Dendritic cell treated with granulocyte-macrophage colony-stimulating factor and Interleukin-4, amounts not matched to agents 40 ng/mL and 50 ng/mL, for 4 days (primary cell): Measurements from ENCODE around the gene LMO2.
A peak's percentile ranks its signal among the peaks of the same experiment; 100 is the strongest.

Source experiments
- H3K27ac Mint-ChIP-seq: one replicate; pipeline ENCODE4 v1.8.0; 2022; ENCODE audit warnings: mild to moderate bottlenecking, mixed read lengths
- H3K27me3 Mint-ChIP-seq: one replicate; pipeline ENCODE4 v1.8.0; 2022; ENCODE audit warnings: mild to moderate bottlenecking, mixed read lengths
- H3K36me3 Mint-ChIP-seq: one replicate; pipeline ENCODE4 v1.8.0; 2022; ENCODE audit warnings: low read depth, mixed read lengths
- H3K4me1 Mint-ChIP-seq: one replicate; pipeline ENCODE4 v1.8.0; 2022; ENCODE audit warnings: low read depth, mixed read lengths
- H3K4me3 Mint-ChIP-seq: one replicate; pipeline ENCODE4 v1.8.0; 2022; ENCODE audit warnings: mild to moderate bottlenecking, moderate library complexity, mixed read lengths
- H3K9me3 Mint-ChIP-seq: one replicate; pipeline ENCODE4 v1.8.0; 2022; ENCODE audit warnings: mixed read lengths
- intact Hi-C: fragments of 100-400 bp; cut with micrococcal nuclease; formaldehyde crosslinking; loops from one replicate; pipeline ENCODE4 v1.15.0; 2022

Gene LMO2

GRCh38 chr11:33909150-33909549 lies 17.3 kb upstream of the LMO2 start:
- Mint-ChIP-seq H3K4me3 (no peak overlapping the region), H3K36me3 (no peaks in the 10 kb centered on the region), H3K9me3 (peaks cover 12% of the 10 kb centered on the region), H3K4me1 (peaks cover 63% of the 10 kb centered on the region), H3K27me3 (no peaks in the 10 kb centered on the region), H3K27ac (no peak overlapping the region)
- intact Hi-C loops = no loop called here

- Mint-ChIP-seq H3K27ac (peak overlapping the region; percentile 72), H3K4me1 (peaks cover 61% of the 10 kb centered on the region), H3K27me3 (no peaks in the 10 kb centered on the region), H3K36me3 (no peaks in the 10 kb centered on the region), H3K9me3 (peaks cover 6% of the 10 kb centered on the region), H3K4me3 (peak overlapping the region; percentile 32)
- intact Hi-C loops = no loop called here
These were observed 15.5 kb upstream of the LMO2 start for GRCh38 chr11:33907421-33907820.

- H3K9me3 Mint-ChIP-seq = peaks cover 6% of the 10 kb centered on the region
- no peaks in the 10 kb centered on the region for H3K27me3 Mint-ChIP-seq
- H3K4me1 Mint-ChIP-seq = peaks cover 53% of the 10 kb centered on the region
- no peak overlapping the region for H3K4me3 Mint-ChIP-seq
- peak overlapping the region; percentile 72 for H3K27ac Mint-ChIP-seq
- intact Hi-C loops = no loop called here
- no peaks in the 10 kb centered on the region for H3K36me3 Mint-ChIP-seq
These were observed 14.8 kb upstream of the LMO2 start for GRCh38 chr11:33906484-33907186.

- Mint-ChIP-seq H3K27me3 (no peaks in the 10 kb centered on the region), H3K4me3 (no peak overlapping the region), H3K4me1 (peaks cover 46% of the 10 kb centered on the region), H3K27ac (no peak overlapping the region), H3K36me3 (no peaks in the 10 kb centered on the region), H3K9me3 (peaks cover 6% of the 10 kb centered on the region)
- intact Hi-C loops = no loop called here
These were observed 12.2 kb upstream of the LMO2 start for GRCh38 chr11:33904102-33904501.

- no peaks in the 10 kb centered on the region for H3K27me3 Mint-ChIP-seq
- H3K36me3 Mint-ChIP-seq = no peaks in the 10 kb centered on the region
- H3K27ac Mint-ChIP-seq = peak overlapping the region; percentile 38
- peaks cover 45% of the 10 kb centered on the region for H3K4me1 Mint-ChIP-seq
- H3K9me3 Mint-ChIP-seq = no peaks in the 10 kb centered on the region
- no peak overlapping the region for H3K4me3 Mint-ChIP-seq
- intact Hi-C loops = no loop called here
These were observed 8.4 kb upstream of the LMO2 start for GRCh38 chr11:33900159-33900840.

GRCh38 chr11:33899400-33900037 lies 7.6 kb upstream of the LMO2 start:
- peak overlapping the region; percentile 38 for H3K27ac Mint-ChIP-seq
- peaks cover 53% of the 10 kb centered on the region for H3K4me1 Mint-ChIP-seq
- no peak overlapping the region for H3K4me3 Mint-ChIP-seq
- H3K36me3 Mint-ChIP-seq = no peaks in the 10 kb centered on the region
- no peaks in the 10 kb centered on the region for H3K9me3 Mint-ChIP-seq
- intact Hi-C loops = loop anchor here (5.0 kb wide), 1 partner anchor 33 kb away; no protein-coding TSS in a partner anchor
- no peaks in the 10 kb centered on the region for H3K27me3 Mint-ChIP-seq

- Mint-ChIP-seq H3K27ac (no peak overlapping the region), H3K4me3 (no peak overlapping the region), H3K36me3 (no peaks in the 10 kb centered on the region), H3K27me3 (no peaks in the 10 kb centered on the region), H3K9me3 (no peaks in the 10 kb centered on the region), H3K4me1 (peaks cover 55% of the 10 kb centered on the region)
- intact Hi-C loops = loop anchor here (5.0 kb wide), 1 partner anchor 33 kb away; no protein-coding TSS in a partner anchor
These were observed 7.1 kb upstream of the LMO2 start for GRCh38 chr11:33898957-33899356.

GRCh38 chr11:33897761-33898375 lies 6.0 kb upstream of the LMO2 start:
- peaks cover 64% of the 10 kb centered on the region for H3K4me1 Mint-ChIP-seq
- no peaks in the 10 kb centered on the region for H3K27me3 Mint-ChIP-seq
- H3K4me3 Mint-ChIP-seq = no peak overlapping the region
- no peaks in the 10 kb centered on the region for H3K9me3 Mint-ChIP-seq
- intact Hi-C loops = loop anchor here (5.0 kb wide), 1 partner anchor 34 kb away; no protein-coding TSS in a partner anchor
- no peak overlapping the region for H3K27ac Mint-ChIP-seq
- no peaks in the 10 kb centered on the region for H3K36me3 Mint-ChIP-seq

- H3K36me3 Mint-ChIP-seq = no peaks in the 10 kb centered on the region
- intact Hi-C loops = loop anchor here (5.0 kb wide), 1 partner anchor 35 kb away; no protein-coding TSS in a partner anchor
- H3K4me1 Mint-ChIP-seq = peaks cover 74% of the 10 kb centered on the region
- H3K4me3 Mint-ChIP-seq = no peak overlapping the region
- H3K9me3 Mint-ChIP-seq = no peaks in the 10 kb centered on the region
- no peak overlapping the region for H3K27ac Mint-ChIP-seq
- H3K27me3 Mint-ChIP-seq = no peaks in the 10 kb centered on the region
These were observed 5.0 kb upstream of the LMO2 start for GRCh38 chr11:33896911-33897310.

- Mint-ChIP-seq H3K27me3 (no peaks in the 10 kb centered on the region), H3K4me1 (peaks cover 84% of the 10 kb centered on the region), H3K9me3 (no peaks in the 10 kb centered on the region), H3K4me3 (no peak overlapping the region), H3K27ac (no peak overlapping the region), H3K36me3 (no peaks in the 10 kb centered on the region)
- intact Hi-C loops = loop anchor here (5.0 kb wide), 1 partner anchor 37 kb away; no protein-coding TSS in a partner anchor
These were observed 3.9 kb upstream of the LMO2 start for GRCh38 chr11:33895752-33896137.

GRCh38 chr11:33894398-33894746 lies 2.5 kb upstream of the LMO2 start:
- H3K27me3 Mint-ChIP-seq = no peaks in the 10 kb centered on the region
- no peaks in the 10 kb centered on the region for H3K36me3 Mint-ChIP-seq
- H3K4me1 Mint-ChIP-seq = peaks cover 77% of the 10 kb centered on the region
- peak overlapping the region; percentile 71 for H3K4me3 Mint-ChIP-seq
- H3K27ac Mint-ChIP-seq = peak overlapping the region; percentile 93
- intact Hi-C loops = no loop called here
- H3K9me3 Mint-ChIP-seq = no peaks in the 10 kb centered on the region

- Mint-ChIP-seq H3K9me3 (no peaks in the 10 kb centered on the region), H3K36me3 (no peaks in the 10 kb centered on the region), H3K4me1 (peaks cover 77% of the 10 kb centered on the region), H3K4me3 (peak overlapping the region; percentile 71), H3K27ac (peak overlapping the region; percentile 93), H3K27me3 (no peaks in the 10 kb centered on the region)
- intact Hi-C loops = loop anchor here (2.0 kb wide), 1 partner anchor 25 kb away; no protein-coding TSS in a partner anchor
These were observed 2.0 kb upstream of the LMO2 start for GRCh38 chr11:33893711-33894397.

- H3K27ac Mint-ChIP-seq = peak overlapping the region; percentile 93
- H3K27me3 Mint-ChIP-seq = peaks cover 2% of the 10 kb centered on the region
- intact Hi-C loops = loop anchor here (2.0 kb wide), 1 partner anchor 24 kb away; no protein-coding TSS in a partner anchor
- peaks cover 82% of the 10 kb centered on the region for H3K4me1 Mint-ChIP-seq
- peak overlapping the region; percentile 62 for H3K4me3 Mint-ChIP-seq
- H3K9me3 Mint-ChIP-seq = no peaks in the 10 kb centered on the region
- no peaks in the 10 kb centered on the region for H3K36me3 Mint-ChIP-seq
These were observed 1.2 kb upstream of the LMO2 start for GRCh38 chr11:33892906-33893594.
